ENCODE data around the gene MT3.

DNA sequence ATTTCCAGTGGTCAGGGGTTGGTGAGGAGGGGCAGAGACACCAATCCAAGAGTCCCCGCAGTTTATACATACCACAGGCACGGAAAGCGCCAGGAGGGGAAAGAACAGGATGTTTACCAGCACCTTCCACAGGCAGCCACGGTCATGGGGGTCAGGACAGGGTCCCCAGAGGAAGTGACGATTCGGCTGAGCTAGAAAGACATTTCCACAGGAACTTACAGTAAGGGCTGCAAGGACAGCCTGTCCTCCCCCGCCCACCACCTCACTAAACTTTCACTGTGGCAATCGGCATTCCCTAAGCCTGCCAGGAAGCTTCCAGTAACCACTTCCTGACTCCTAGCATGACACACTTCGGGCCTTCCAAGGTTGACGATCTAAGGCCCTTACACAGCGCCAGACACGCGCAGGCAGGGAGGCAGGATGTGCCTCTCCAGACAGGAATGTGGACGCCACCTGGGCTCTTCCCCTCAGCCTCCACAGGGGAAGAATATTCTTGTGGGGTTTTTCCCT lies 17.8 kb downstream of the MT3 start:
- TF ChIP-seq, protein P1, sequence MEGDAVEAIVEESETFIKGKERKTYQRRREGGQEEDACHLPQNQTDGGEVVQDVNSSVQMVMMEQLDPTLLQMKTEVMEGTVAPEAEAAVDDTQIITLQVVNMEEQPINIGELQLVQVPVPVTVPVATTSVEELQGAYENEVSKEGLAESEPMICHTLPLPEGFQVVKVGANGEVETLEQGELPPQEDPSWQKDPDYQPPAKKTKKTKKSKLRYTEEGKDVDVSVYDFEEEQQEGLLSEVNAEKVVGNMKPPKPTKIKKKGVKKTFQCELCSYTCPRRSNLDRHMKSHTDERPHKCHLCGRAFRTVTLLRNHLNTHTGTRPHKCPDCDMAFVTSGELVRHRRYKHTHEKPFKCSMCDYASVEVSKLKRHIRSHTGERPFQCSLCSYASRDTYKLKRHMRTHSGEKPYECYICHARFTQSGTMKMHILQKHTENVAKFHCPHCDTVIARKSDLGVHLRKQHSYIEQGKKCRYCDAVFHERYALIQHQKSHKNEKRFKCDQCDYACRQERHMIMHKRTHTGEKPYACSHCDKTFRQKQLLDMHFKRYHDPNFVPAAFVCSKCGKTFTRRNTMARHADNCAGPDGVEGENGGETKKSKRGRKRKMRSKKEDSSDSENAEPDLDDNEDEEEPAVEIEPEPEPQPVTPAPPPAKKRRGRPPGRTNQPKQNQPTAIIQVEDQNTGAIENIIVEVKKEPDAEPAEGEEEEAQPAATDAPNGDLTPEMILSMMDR (IDR thresholded peaks at IDR 0.05; ENCODE audit: insufficient read depth, low read length), result no peak
- no peak for TF ChIP-seq POLR2AphosphoS5 (IDR thresholded peaks at IDR 0.05; ENCODE audit: low read depth)
- TF ChIP-seq, protein P2, sequence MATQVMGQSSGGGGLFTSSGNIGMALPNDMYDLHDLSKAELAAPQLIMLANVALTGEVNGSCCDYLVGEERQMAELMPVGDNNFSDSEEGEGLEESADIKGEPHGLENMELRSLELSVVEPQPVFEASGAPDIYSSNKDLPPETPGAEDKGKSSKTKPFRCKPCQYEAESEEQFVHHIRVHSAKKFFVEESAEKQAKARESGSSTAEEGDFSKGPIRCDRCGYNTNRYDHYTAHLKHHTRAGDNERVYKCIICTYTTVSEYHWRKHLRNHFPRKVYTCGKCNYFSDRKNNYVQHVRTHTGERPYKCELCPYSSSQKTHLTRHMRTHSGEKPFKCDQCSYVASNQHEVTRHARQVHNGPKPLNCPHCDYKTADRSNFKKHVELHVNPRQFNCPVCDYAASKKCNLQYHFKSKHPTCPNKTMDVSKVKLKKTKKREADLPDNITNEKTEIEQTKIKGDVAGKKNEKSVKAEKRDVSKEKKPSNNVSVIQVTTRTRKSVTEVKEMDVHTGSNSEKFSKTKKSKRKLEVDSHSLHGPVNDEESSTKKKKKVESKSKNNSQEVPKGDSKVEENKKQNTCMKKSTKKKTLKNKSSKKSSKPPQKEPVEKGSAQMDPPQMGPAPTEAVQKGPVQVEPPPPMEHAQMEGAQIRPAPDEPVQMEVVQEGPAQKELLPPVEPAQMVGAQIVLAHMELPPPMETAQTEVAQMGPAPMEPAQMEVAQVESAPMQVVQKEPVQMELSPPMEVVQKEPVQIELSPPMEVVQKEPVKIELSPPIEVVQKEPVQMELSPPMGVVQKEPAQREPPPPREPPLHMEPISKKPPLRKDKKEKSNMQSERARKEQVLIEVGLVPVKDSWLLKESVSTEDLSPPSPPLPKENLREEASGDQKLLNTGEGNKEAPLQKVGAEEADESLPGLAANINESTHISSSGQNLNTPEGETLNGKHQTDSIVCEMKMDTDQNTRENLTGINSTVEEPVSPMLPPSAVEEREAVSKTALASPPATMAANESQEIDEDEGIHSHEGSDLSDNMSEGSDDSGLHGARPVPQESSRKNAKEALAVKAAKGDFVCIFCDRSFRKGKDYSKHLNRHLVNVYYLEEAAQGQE (IDR thresholded peaks at IDR 0.05; ENCODE audit: insufficient replicate concordance, low read depth), result no peak
